K562 (cell line): ENCODE results near the gene ATXN1. TPM values are rescaled to one million over a fixed set of nuclear protein-coding genes. Genes with fewer than 3 reads are reported as not detected.

Experiments used
- ATAC-seq: fragments of 200-7000 bp; cut with Tn5 transposase; 3 replicates; pipeline ENCODE4 v1.9.1; 2020; ENCODE audit warnings: moderate library complexity
- BruUV-seq: library from RNA; stranded (reverse); fragments of 400-500 nt; replicated peaks from 2 replicates; lab custom pipeline; 2021; lab: Mats Ljungman, UMichigan
- CTCF ChIA-PET: fragments of 300-600 bp; formaldehyde crosslinking; extraction: SDS; loops from one replicate; lab custom pipeline; 2021; ENCODE audit warnings: low intra/inter-chr PET ratio; lab: Yijun Ruan, JAX
- POLR2A ChIA-PET: fragments of 300-600, 350-650 bp; sonication (Branson Sonifier 250); formaldehyde crosslinking; extraction: SDS; loops from one replicate; lab custom pipeline; 2021; ENCODE audit warnings: antibody characterized with exemption, inconsistent platforms; lab: Yijun Ruan, JAX
- DNase-seq, 4 experiments: peaks; one replicate each; pipeline versions ENCODE4 v3.0.0 to v3.0.0-alpha.2; 2011 to 2018; ENCODE audit warnings: low spot score in 3 of 4, mixed read lengths in 3 of 4; ENCODE audit errors: extremely low read depth in 1 of 4
- FAIRE-seq: peaks from 2 replicates; lab custom pipeline; 2011; peaks lifted over from hg19 to GRCh38; lab: Jason Lieb, UNC
- H2AFZ ChIP-seq: 2 replicates; pipeline ENCODE4 v1.6.0; 2011; ENCODE audit warnings: low read depth, low read length, control low read depth, inconsistent platforms
- H3K27ac ChIP-seq: fragments of 200-600 bp; 3 replicates; pipeline ENCODE4 v1.8.0; 2011; ENCODE audit warnings: low read depth, mild to moderate bottlenecking, control low read depth, inconsistent platforms, low read length, moderate library complexity, mixed read lengths; ENCODE audit errors: extremely low read depth
- H3K27me3 ChIP-seq, 2 experiments: fragments of 300-600 bp in 1 of 2; 2 replicates in 1 of 2; 3 replicates in 1 of 2; pipeline versions ENCODE4 v1.6.0 to v1.8.0; 2011; ENCODE audit warnings: inconsistent platforms in 2 of 2, low read length in 2 of 2, mild to moderate bottlenecking in 1 of 2, mixed read lengths in 1 of 2, moderate library complexity in 1 of 2; ENCODE audit not compliant: control insufficient read depth in 2 of 2, insufficient read depth in 2 of 2
- H3K36me3 ChIP-seq: fragments of 300-600 bp; 3 replicates; pipeline ENCODE4 v1.8.0; 2011; ENCODE audit warnings: mild to moderate bottlenecking, low read length, inconsistent platforms; ENCODE audit not compliant: control insufficient read depth, insufficient read depth
- H3K4me1 ChIP-seq, 2 experiments: fragments of 200-600 bp in 1 of 2; replicated peaks in 1 of 2; 2 replicates in 1 of 2; 3 replicates in 1 of 2; pipeline versions ENCODE4 v1.5.1 to v1.8.0; 2011; ENCODE audit warnings: inconsistent platforms in 2 of 2, low read length in 2 of 2, mild to moderate bottlenecking in 1 of 2, mixed read lengths in 1 of 2, moderate library complexity in 1 of 2; ENCODE audit not compliant: control insufficient read depth in 2 of 2, insufficient read depth in 2 of 2
- H3K4me2 ChIP-seq: 2 replicates; pipeline ENCODE4 v1.6.1; 2011; ENCODE audit warnings: low read length, control low read depth, inconsistent platforms, mixed read lengths; ENCODE audit not compliant: insufficient read depth
- H3K4me3 ChIP-seq: fragments of 200-600 bp; sonication (generic), shearing (Covaris generic); 2 replicates; pipeline ENCODE4 v1.5.1; 2016; ENCODE audit warnings: control low read depth, inconsistent platforms
- H3K79me2 ChIP-seq: fragments of 200-600 bp; 3 replicates; pipeline ENCODE4 v1.8.0; 2011; ENCODE audit warnings: low read length, inconsistent platforms; ENCODE audit not compliant: control insufficient read depth, insufficient read depth
- H3K9ac ChIP-seq, 2 experiments: 2 replicates each; pipeline versions ENCODE4 v1.6.0 to v1.6.1; 2011; ENCODE audit warnings: low read depth in 2 of 2, low read length in 2 of 2, control low read depth in 1 of 2, inconsistent platforms in 1 of 2, mild to moderate bottlenecking in 1 of 2, mixed read lengths in 1 of 2; ENCODE audit not compliant: insufficient read depth in 1 of 2
- H3K9me1 ChIP-seq: one replicate; pipeline ENCODE4 v1.6.0; 2011; ENCODE audit warnings: inconsistent platforms, mild to moderate bottlenecking, low read length, moderate library complexity; ENCODE audit not compliant: control insufficient read depth, insufficient read depth
- H3K9me3 ChIP-seq: replicated peaks from 2 replicates; pipeline ENCODE4 v1.5.1; 2011; ENCODE audit warnings: low read depth, low read length, inconsistent platforms; ENCODE audit not compliant: control insufficient read depth, insufficient read depth
- H4K20me1 ChIP-seq: replicated peaks from 2 replicates; pipeline ENCODE4 v1.6.1; 2011; ENCODE audit warnings: low read length, inconsistent platforms, mixed read lengths; ENCODE audit not compliant: control insufficient read depth, insufficient read depth
- ARID3B ChIP-seq: fragments of 250-450 bp; sonication (Bioruptor Pico); IDR thresholded peaks from 2 replicates; pipeline ENCODE4 v1.4.0; 2020; ENCODE audit warnings: borderline replicate concordance
- HES1 ChIP-seq: fragments of 450-650 bp; IDR thresholded peaks from 2 replicates; pipeline ENCODE4 v1.6.1; 2016; ENCODE audit warnings: low read depth, mild to moderate bottlenecking, moderate library complexity
- HMG20B ChIP-seq: fragments of 250-450 bp; sonication (Bioruptor Pico); IDR thresholded peaks from 2 replicates; pipeline ENCODE4 v1.5.0; 2021; ENCODE audit warnings: mild to moderate bottlenecking
- LARP7 ChIP-seq: fragments of 450-650 bp; IDR thresholded peaks from 2 replicates; pipeline ENCODE4 v1.6.1; 2016
- MAFF ChIP-seq: IDR thresholded peaks from 2 replicates; pipeline ENCODE4 v1.6.1; 2012; ENCODE audit warnings: low read length, improper control_type of control experiment
- MAFG ChIP-seq: fragments of 450-650 bp; conservative IDR thresholded peaks from 2 replicates; pipeline ENCODE4 v1.6.1; 2016; ENCODE audit warnings: missing genetic modification characterization, missing compliant biosample characterization
- MAFK ChIP-seq: IDR thresholded peaks from 2 replicates; pipeline ENCODE4 v1.6.1; 2011; ENCODE audit warnings: low read length, improper control_type of control experiment
- NCOA2 ChIP-seq, 2 experiments: fragments of 450-650 bp; IDR thresholded peaks; 2 replicates each; pipeline ENCODE4 v1.6.1; 2018; ENCODE audit warnings: mild to moderate bottlenecking in 2 of 2, moderate library complexity in 1 of 2; ENCODE audit not compliant: partially characterized antibody in 2 of 2
- NCOA4 ChIP-seq: fragments of 450-650 bp; IDR thresholded peaks from 2 replicates; pipeline ENCODE4 v1.6.1; 2018; ENCODE audit warnings: mild to moderate bottlenecking; ENCODE audit not compliant: partially characterized antibody
- NUFIP1 ChIP-seq: fragments of 450-650 bp; IDR thresholded peaks from 2 replicates; pipeline ENCODE4 v1.6.1; 2018; ENCODE audit not compliant: partially characterized antibody
- POLR3A ChIP-seq: IDR thresholded peaks from 2 replicates; pipeline ENCODE4 v1.6.1; 2011; ENCODE audit warnings: borderline replicate concordance, mild to moderate bottlenecking, moderate library complexity; ENCODE audit not compliant: insufficient read length, insufficient read depth; ENCODE audit errors: extremely low read depth
- RBM34 ChIP-seq: fragments of 200-400 bp; formaldehyde crosslinking; IDR thresholded peaks from 2 replicates; pipeline ENCODE4 v1.6.1; 2018; ENCODE audit warnings: low read length, borderline replicate concordance; ENCODE audit not compliant: insufficient read depth
- TARDBP ChIP-seq: fragments of 450-650 bp; IDR thresholded peaks from 2 replicates; pipeline ENCODE4 v1.6.1; 2016
- TFE3 ChIP-seq: fragments of 450-650 bp; formaldehyde crosslinking; IDR thresholded peaks from 2 replicates; pipeline ENCODE4 v1.4.0; 2020; ENCODE audit warnings: mild to moderate bottlenecking, mixed read lengths
- THRAP3 ChIP-seq: fragments of 450-650 bp; IDR thresholded peaks from 2 replicates; pipeline ENCODE4 v1.6.1; 2016; ENCODE audit warnings: mild to moderate bottlenecking, inconsistent platforms, borderline replicate concordance
- ZNF134 ChIP-seq: fragments of 250-450 bp; sonication (Bioruptor Pico); conservative IDR thresholded peaks from 2 replicates; pipeline ENCODE4 v1.4.0; 2020
- ZNF324 ChIP-seq: fragments of 250-450 bp; sonication (Bioruptor Pico); IDR thresholded peaks from 2 replicates; pipeline ENCODE4 v1.4.0; 2020; ENCODE audit warnings: mild to moderate bottlenecking
- ZNF551 ChIP-seq: fragments of 250-450 bp; sonication (Bioruptor Pico); IDR thresholded peaks from 2 replicates; pipeline ENCODE4 v1.5.0; 2021; ENCODE audit warnings: mild to moderate bottlenecking, moderate library complexity
- ZNF780A ChIP-seq: fragments of 250-450 bp; sonication (Bioruptor Pico); IDR thresholded peaks from 2 replicates; pipeline ENCODE4 v1.5.0; 2021; ENCODE audit warnings: mild to moderate bottlenecking
- WGBS: fragments of 100-300 bp; shearing (Covaris generic); methylation state at CpG from one replicate; pipeline ENCODE4 v1.1.6; 2016; ENCODE audit warnings: low coverage, mixed read lengths; ENCODE audit not compliant: insufficient coverage; ENCODE audit errors: missing lambda C conversion rate; 5-methylcytosine and 5-hydroxymethylcytosine counted together
- in situ Hi-C: fragments of 300-500 bp; cut with MboI; formaldehyde crosslinking; loops from 4 replicates; pipeline ENCODE4 v1.15.0; 2018; ENCODE audit warnings: inconsistent platforms, mixed read lengths
- intact Hi-C: fragments of 100-400 bp; cut with micrococcal nuclease; formaldehyde crosslinking; loops from 2 replicates; pipeline ENCODE4 v1.14.2; 2022
- polyA plus RNA-seq, 8 experiments: library from polyadenylated mRNA; depleted of rRNA in 4 of 8; stranded (reverse) in 5 of 8; unstranded in 3 of 8; fragments of >200 nt; fragmentation: Nextera tagmentation in 2 of 8; fragmentation: Illumina TruSeq in 1 of 8; extraction: Ambion mirVana in 2 of 8; extraction: Trizol in 1 of 8; gene quantifications; 2 replicates each; pipeline versions ENCODE4 v1.2.1 to v1.2.3, GENCODE V29; 2011 to 2014; ENCODE audit warnings: inconsistent platforms in 1 of 8, missing spikeins in 1 of 8
- total RNA-seq, 7 experiments: library from RNA; depleted of rRNA in 6 of 7; stranded (reverse); fragments of >200 nt in 6 of 7; fragmentation: Illumina TruSeq in 2 of 7; extraction: Trizol in 2 of 7; gene quantifications; 2 replicates each; pipeline versions ENCODE4 v1.2.1 to v1.2.3, GENCODE V29; 2011 to 2021; ENCODE audit warnings: low replicate concordance in 1 of 7
- TF ChIP-seq, protein P1 (sequence below), 2 experiments: fragments of 200-800 bp in 1 of 2; sonication (Bioruptor generic) in 1 of 2; sonication (generic) in 1 of 2; formaldehyde crosslinking in 1 of 2; IDR thresholded peaks in 1 of 2; conservative IDR thresholded peaks in 1 of 2; 2 replicates each; pipeline versions ENCODE4 v1.5.0 to v1.6.1; 2016 to 2020; ENCODE audit warnings: missing compliant biosample characterization in 1 of 2, missing genetic modification characterization in 1 of 2, missing genetic modification reagents in 1 of 2

Gene ATXN1
- total and polyA plus RNA-seq, 9 of the 15 experiments (the other 6 are each of a cell fraction or from before 2014, with no cell fraction given), result under 0.01 to 1.2 (median 0.58) TPM

DNA sequence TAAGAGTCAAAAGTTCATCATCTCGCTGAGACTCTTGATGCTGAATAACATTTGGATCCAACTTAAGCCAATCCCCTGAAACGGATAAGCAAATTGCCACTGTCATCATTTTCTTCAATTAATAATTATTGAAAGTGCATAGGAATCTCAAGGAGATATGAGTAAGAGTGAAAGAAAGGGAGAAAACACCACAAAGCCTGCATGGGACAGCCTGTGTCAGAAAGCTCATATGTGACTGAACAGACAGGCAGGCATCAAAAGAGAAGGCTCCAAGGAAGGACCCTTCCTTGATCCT lies 13.3 kb downstream of the ATXN1 start:
- Histone ChIP-seq H3K4me1 (no peaks in the 10 kb centered on the region; a peak in 1 of 5 replicates), H2AFZ (no peak overlapping the region), H3K36me3 (no peaks in the 10 kb centered on the region), H3K9me3 (no peaks in the 10 kb centered on the region), H3K4me2 (no peak overlapping the region), H3K4me3 (no peak overlapping the region), H3K9ac (no peak overlapping the region), H3K27me3 (peaks cover 2 to 8% of the 10 kb centered on the region in 2 experiments; a peak in 3 of 5 replicates), H4K20me1 (no peaks in the 10 kb centered on the region), H3K79me2 (peaks cover 9% of the 10 kb centered on the region), H3K9me1 (no peaks in the 10 kb centered on the region), H3K27ac (no peak overlapping the region)
- intact Hi-C loops (no loop called here), in situ Hi-C loops (no loop called here)
- no peak for FAIRE-seq
- 2% methylated on average over 2 of the region's 2 CpGs for WGBS
- DNase-seq, result no peak
- CTCF ChIA-PET, result no interaction called here
- ATAC-seq, result no peak
- POLR2A ChIA-PET, result interaction anchor here (0.6 to 1.3 kb wide), 2 partner anchors 238 to 411 kb away, joined by 3 read pairs; no protein-coding TSS in a partner anchor
- BruUV-seq, result no TSS peak
- TF ChIP-seq HES1, result no peak
- no peak for TF ChIP-seq POLR3A
- no peak for TF ChIP-seq TARDBP
- no peak for TF ChIP-seq ZNF780A (CRISPR knock-in tag)
- no peak for TF ChIP-seq LARP7
- no peak for TF ChIP-seq NUFIP1
- no peak for TF ChIP-seq HMG20B (CRISPR knock-in tag)
- TF ChIP-seq RBM34, result no peak
- 0 out of 2 replicates have a peak, but pooled peaks have one; percentile 14 for TF ChIP-seq MAFK
- no peak for TF ChIP-seq ZNF324
- no peak for TF ChIP-seq NCOA4
- no peak for TF ChIP-seq THRAP3
- TF ChIP-seq NCOA2 (IDR thresholded peaks at IDR 0.05; ENCODE audit: partially characterized antibody in 2 of 2), result no peak
- TF ChIP-seq ZNF134, result no peak
- TF ChIP-seq MAFG (tag), result 0 out of 2 replicates have a peak, but pooled peaks have one; percentile 16
- TF ChIP-seq, protein P1, sequence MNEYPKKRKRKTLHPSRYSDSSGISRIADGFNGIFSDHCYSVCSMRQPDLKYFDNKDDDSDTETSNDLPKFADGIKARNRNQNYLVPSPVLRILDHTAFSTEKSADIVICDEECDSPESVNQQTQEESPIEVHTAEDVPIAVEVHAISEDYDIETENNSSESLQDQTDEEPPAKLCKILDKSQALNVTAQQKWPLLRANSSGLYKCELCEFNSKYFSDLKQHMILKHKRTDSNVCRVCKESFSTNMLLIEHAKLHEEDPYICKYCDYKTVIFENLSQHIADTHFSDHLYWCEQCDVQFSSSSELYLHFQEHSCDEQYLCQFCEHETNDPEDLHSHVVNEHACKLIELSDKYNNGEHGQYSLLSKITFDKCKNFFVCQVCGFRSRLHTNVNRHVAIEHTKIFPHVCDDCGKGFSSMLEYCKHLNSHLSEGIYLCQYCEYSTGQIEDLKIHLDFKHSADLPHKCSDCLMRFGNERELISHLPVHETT (CRISPR knock-in tag; conservative IDR thresholded peaks at IDR 0.05 in 1 of 2, IDR thresholded peaks at IDR 0.05 in 1 of 2), result no peak
- TF ChIP-seq ARID3B (CRISPR knock-in tag), result no peak
- no peak for TF ChIP-seq TFE3 (CRISPR knock-in tag)
- TF ChIP-seq MAFF, result peak; percentile 43
- TF ChIP-seq ZNF551, result no peak
